HG03135 (cell line): Measurements from ENCODE around the gene CNIH3.

Experiments used
- ATAC-seq: cut with Tn5 transposase; IDR thresholded peaks from one replicate; pipeline ENCODE4 v1.9.1; 2021; ENCODE audit warnings: mild to moderate bottlenecking, moderate library complexity; ENCODE audit not compliant: unreplicated experiment

The CNIH3 gene

GRCh38 chr1:224718470-224719053, 102.4 kb downstream of the CNIH3 start:
- no peak for ATAC-seq

- no peak for ATAC-seq
These were observed 103.6 kb downstream of the CNIH3 start for GRCh38 chr1:224719716-224720115.

DNA sequence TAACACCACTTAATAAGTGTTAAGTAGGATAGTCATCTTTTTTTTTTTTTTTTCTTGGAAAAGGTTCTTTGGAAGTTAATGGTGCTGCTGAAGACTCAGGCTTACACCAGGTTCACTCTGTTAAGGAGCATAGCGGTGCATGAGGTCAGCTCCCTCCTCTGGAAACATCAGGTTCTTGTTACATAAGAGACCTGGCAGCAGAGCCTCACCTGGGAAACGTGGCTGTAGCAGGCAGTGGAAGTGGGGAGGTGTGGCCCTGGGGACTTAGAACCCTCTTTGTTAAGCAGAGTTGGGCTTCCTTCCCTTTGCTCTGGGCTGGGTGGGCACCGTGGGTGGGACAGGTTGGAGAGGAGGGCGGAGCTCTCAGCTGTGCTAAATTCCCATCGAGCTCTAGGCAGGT, 104.1 kb downstream of the CNIH3 start:
- no peak for ATAC-seq

GRCh38 chr1:224721000-224721399, 104.9 kb downstream of the CNIH3 start:
- ATAC-seq, result no peak

DNA sequence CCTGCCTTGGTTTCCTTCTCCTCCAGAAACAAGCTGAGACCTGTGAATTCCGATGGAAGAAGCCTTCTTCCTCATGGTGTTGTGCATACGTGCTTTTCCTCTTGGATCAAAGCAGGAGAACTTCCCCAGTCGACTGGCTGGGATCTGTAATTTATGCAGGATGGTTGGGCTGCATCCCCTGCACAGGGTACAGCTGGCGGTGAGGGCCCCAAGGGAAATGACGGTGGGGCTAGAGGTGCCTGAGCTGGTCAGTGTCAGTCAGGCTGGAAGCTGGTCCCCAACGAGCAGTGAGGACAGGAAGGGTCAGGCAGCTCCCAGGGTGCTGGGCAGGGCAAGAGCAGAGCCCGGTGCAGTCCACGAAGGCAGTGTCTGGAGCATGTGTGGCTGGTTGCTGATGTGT, 106.7 kb downstream of the CNIH3 start:
- no peak for ATAC-seq

DNA sequence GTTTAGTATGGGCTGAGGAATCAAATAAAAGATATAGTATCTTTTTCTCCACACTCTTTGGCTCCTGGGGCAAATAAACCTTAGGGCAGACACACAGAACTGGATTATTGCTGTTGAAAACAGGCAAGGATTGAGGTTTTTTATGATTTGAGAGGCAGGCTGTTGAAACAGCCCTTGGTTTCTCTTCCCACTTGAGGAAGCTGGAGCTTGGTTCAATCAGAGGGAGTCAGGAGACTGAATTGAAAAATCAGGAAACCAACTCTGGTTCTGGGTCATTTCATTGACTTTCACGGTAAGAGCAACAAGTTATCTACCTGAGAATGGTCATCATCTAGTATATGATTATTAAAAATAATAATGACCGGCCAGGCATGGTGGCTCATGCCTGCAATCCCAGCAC, 108.4 kb downstream of the CNIH3 start:
- no peak for ATAC-seq

GRCh38 chr1:224726441-224727182, 110.5 kb downstream of the CNIH3 start:
- no peak for ATAC-seq

DNA sequence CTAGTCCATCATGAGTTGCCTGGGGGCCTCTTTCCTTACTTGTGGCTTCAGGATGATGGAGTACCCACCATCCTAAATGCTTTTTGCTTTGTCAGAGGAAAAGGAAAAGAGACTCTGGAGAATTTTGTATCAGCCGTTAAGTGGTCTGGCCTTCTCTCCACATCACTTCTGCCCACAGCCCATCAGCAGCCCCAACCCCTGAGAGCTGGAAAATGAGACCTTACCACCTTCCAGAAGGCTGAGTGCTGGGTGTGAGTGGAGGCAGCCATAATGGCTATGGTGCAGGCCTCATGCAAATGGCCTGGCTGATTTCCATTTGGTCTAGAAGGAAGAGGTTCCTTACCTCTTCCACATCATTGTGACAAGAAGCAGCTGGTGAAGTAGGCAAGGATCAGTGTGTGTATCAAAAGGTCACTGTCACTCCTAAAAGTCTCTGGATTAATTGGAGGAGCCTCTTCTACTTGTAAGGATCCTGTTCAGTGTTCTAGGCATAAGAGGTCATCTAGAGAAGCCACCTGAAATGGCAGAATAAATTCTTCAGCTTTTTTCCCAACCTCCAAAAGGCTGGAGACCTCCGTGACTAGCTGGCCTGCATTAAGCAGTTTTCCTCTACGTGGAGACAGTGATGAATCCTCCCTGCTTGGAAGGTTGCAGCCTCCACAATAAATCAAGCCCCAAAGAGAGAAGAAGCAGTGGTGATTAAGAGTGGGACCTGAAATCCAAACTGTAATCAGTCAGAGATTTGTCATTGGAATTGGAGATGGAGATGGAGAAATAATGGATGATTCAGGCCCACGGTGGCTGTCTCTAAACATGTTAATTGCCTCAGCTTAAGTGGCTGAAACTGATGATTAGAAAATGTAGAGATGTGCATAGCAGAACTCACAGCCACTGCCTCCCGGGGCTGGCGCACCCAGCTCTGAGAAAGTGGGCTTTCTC, 111.5 kb downstream of the CNIH3 start:
- ATAC-seq, result no peak

- no peak for ATAC-seq
These were observed 114.4 kb downstream of the CNIH3 start for GRCh38 chr1:224730540-224730939.

- no peak for ATAC-seq
These were observed 114.8 kb downstream of the CNIH3 start for GRCh38 chr1:224730965-224731364.

- no peak for ATAC-seq
These were observed 115.5 kb downstream of the CNIH3 start for GRCh38 chr1:224731633-224732032.

DNA sequence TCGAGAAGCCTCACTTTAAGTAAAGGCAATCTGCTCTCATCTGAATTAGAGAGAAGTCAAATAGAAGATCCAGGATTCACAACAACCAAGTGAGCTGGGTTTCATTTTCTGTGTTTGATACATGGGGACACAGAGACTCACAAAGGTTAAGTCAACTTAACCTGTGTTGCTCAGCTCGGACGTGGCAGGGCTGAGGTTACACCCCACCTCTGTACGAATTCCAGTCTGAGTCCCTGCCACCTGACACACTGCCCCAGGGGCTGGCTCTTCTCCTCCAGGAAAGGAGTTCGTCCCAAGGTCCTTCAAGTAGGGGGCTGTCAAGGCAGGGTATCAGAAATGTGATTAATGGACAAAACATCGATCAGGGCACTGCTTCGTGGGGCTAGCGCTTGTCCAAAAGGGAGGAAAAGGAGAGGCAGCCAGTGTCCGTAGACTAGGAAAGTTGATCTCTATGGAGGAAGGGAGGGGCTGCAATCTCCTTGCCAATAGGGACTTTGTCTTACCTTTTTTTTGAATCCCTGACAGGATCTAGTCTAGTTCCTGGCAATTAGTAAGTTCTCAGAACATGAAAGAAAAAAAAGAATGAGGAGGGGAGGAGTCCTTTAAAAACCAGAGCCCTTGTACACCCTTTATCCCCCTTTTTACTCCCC, 116.4 kb downstream of the CNIH3 start:
- ATAC-seq, result no peak

- peak; percentile 57 for ATAC-seq
These were observed 117.2 kb downstream of the CNIH3 start for GRCh38 chr1:224733027-224733911.

- ATAC-seq, result no peak
These were observed 118.3 kb downstream of the CNIH3 start for GRCh38 chr1:224734261-224734935.

GRCh38 chr1:224735159-224735558, 119.0 kb downstream of the CNIH3 start:
- ATAC-seq, result no peak

GRCh38 chr1:224736619-224737352, 120.7 kb downstream of the CNIH3 start:
- peak; percentile 54 for ATAC-seq

DNA sequence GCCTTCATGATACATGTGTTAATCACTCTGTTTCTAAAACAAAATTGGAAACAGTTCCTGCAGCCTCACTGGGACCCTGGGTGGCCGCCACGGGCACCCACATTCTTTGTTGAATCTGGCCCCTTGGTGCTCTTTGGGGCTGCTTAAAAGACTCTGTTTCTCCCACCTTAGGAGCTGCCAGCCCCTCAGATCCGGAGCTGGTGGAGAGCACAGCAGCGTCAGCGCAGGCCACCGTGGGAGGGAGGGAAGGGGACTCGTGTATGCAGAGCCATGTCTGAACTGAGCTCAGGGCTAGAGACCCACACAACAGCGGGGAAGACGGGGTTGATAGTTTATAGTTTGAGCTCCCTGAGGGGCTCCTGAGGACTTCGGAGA, 121.2 kb downstream of the CNIH3 start:
- no peak for ATAC-seq

- ATAC-seq, result peak; percentile 7
These were observed 123.3 kb downstream of the CNIH3 start for GRCh38 chr1:224739303-224739996.
